ENCODE measurements around the gene CSF2.

DNA sequence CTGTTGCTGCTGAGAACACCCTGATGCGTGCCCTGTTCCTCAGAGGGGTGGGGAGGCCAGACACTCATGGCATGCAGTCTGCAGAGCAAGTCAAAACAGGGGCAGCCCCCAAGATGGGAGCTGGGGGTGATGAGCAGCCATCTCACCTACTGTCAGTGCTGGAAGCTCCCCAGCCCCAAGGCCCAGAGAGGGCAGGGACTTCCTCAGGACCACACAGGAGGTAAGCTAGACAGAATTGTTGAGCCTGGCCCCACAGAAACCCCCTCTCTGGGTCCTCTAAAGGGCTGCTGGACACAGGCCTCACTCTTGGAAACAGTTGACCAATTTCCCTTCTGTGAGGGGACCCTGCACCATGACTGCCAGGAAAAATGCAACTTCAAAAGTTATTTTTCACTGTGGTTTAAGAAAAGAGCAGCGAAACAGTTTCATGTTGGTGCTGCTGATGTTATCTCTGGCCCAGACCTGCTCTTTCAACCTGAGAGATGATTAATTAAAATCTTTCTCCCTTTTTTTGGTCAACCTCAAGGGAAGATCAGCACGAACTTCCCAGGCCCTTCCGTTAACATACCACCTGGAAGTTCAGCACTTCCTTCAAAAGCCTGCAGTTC lies 9.6 kb downstream of the CSF2 start:
- TF ChIP-seq, protein P1, sequence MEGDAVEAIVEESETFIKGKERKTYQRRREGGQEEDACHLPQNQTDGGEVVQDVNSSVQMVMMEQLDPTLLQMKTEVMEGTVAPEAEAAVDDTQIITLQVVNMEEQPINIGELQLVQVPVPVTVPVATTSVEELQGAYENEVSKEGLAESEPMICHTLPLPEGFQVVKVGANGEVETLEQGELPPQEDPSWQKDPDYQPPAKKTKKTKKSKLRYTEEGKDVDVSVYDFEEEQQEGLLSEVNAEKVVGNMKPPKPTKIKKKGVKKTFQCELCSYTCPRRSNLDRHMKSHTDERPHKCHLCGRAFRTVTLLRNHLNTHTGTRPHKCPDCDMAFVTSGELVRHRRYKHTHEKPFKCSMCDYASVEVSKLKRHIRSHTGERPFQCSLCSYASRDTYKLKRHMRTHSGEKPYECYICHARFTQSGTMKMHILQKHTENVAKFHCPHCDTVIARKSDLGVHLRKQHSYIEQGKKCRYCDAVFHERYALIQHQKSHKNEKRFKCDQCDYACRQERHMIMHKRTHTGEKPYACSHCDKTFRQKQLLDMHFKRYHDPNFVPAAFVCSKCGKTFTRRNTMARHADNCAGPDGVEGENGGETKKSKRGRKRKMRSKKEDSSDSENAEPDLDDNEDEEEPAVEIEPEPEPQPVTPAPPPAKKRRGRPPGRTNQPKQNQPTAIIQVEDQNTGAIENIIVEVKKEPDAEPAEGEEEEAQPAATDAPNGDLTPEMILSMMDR (IDR thresholded peaks at IDR 0.05), result no peak
- TF ChIP-seq POLR2A (IDR thresholded peaks at IDR 0.05) (no peak), POLR2AphosphoS5 (IDR thresholded peaks at IDR 0.05; ENCODE audit: insufficient read depth in 1 of 2, low read depth in 1 of 2) (no peak)
